ENCODE results near the gene KNSTRN. TPM values are rescaled to one million over a fixed set of nuclear protein-coding genes. Genes with fewer than 3 reads are reported as not detected.

Gene KNSTRN
- total RNA-seq, 1 donor from 2014 or later: 31.1 TPM

DNA sequence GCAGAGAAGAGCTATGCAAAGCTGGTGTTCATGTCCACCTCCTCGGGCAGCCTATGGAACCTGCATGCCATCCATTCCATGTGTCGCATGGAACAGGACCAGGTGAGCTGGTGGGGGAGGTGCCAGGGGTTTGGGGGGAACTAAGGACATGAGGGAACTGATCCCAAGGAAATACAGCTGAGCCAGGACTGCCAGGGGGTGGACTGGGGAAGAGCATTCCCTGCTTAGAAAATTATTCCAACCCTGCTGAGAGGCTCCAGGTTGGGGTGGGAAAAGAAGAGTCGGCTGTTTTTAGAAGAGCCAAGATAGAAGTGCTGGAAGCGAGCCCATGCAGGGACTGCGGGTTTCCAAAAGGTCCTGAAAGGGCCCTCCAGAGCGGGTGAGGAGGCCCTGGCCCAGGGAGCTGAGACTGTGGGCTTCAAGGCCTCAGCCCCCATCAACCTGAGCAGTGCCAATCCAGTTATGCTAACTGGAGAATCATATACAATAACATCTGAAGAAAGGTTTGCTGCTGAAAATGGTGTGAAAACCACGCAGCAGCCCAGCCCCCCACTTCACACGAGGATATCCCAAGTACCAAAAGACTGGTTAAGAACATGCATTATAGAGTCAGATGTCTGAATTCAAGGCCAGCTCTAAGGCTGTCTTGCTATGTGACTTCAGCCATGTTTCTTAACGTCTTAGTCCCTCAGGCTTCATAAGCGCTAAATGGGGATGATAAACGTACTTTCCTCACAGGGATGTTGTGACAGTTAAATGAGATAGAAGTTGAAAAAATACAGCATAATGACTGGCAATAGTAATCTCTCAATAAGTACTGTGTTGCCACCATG, 16.7 kb upstream of the KNSTRN start:
- TF ChIP-seq, protein P1, sequence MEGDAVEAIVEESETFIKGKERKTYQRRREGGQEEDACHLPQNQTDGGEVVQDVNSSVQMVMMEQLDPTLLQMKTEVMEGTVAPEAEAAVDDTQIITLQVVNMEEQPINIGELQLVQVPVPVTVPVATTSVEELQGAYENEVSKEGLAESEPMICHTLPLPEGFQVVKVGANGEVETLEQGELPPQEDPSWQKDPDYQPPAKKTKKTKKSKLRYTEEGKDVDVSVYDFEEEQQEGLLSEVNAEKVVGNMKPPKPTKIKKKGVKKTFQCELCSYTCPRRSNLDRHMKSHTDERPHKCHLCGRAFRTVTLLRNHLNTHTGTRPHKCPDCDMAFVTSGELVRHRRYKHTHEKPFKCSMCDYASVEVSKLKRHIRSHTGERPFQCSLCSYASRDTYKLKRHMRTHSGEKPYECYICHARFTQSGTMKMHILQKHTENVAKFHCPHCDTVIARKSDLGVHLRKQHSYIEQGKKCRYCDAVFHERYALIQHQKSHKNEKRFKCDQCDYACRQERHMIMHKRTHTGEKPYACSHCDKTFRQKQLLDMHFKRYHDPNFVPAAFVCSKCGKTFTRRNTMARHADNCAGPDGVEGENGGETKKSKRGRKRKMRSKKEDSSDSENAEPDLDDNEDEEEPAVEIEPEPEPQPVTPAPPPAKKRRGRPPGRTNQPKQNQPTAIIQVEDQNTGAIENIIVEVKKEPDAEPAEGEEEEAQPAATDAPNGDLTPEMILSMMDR (IDR thresholded peaks at IDR 0.05; ENCODE audit: unreplicated experiment): no peak
- Mint-ChIP-seq H3K9me3 (no peaks in the 10 kb centered on the region), H3K27ac (no peak overlapping the region), H3K4me3 (no peak overlapping the region), H3K36me3 (no peaks in the 10 kb centered on the region), H3K4me1 (peaks cover 2% of the 10 kb centered on the region), H3K27me3 (ENCODE audit: low read depth) (peaks cover 62% of the 10 kb centered on the region)
- no peak for DNase-seq (ENCODE audit: low spot score in 2 of 2, unreplicated experiment in 2 of 2)

DNA sequence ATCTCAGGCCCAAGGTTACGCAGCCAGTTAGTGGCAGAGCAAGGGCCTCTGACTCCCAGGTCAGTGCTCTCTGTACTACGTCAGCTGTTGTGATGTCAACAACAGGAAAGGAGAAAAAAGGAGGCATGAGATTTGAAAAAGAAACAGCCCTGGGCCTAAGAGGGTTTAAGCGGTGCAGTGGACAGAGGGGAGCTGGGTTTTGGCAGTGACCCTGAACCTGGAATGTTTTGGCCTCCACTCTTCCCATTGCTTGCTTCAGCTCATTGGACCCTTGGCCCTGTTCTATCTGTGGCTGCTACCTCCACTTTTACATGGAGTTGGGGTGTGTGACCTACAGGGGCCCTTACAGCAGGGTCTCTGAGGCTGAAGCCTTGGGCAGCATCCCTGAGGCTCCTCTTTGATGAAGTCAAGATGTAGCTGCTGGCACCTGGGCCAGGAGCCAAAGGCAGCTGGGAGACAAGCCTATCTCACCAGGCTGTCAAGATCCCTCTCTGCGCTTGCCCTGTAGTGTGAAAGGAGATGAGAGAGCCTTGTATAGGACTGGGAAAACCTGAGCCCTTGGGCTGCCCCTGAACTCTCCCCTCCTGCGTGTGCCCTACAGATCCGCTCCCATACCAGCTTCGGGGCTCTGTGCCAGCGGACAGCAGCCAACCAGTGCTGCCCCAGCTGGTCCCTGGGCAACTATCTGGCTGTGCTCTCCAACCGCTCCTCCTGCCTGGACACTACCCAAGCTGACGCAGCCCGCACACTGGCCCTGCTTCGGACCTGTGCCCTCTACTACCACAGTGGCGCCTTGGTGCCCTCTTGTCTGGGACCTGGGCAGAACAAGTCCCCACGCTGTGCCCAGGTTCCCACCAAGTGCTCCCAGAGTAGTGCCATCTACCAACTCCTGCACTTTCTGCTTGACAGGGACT, 15.8 kb upstream of the KNSTRN start:
- no peaks in the 10 kb centered on the region for H3K36me3 Mint-ChIP-seq
- DNase-seq (ENCODE audit: low spot score in 2 of 2, unreplicated experiment in 2 of 2): no peak
- TF ChIP-seq, protein P1 (IDR thresholded peaks at IDR 0.05; ENCODE audit: unreplicated experiment): no peak
- H3K27me3 Mint-ChIP-seq (ENCODE audit: low read depth): peaks cover 56% of the 10 kb centered on the region
- H3K27ac Mint-ChIP-seq: no peak overlapping the region
- H3K4me3 Mint-ChIP-seq: no peak overlapping the region
- H3K4me1 Mint-ChIP-seq: peaks cover 2% of the 10 kb centered on the region
- H3K9me3 Mint-ChIP-seq: no peaks in the 10 kb centered on the region

DNA sequence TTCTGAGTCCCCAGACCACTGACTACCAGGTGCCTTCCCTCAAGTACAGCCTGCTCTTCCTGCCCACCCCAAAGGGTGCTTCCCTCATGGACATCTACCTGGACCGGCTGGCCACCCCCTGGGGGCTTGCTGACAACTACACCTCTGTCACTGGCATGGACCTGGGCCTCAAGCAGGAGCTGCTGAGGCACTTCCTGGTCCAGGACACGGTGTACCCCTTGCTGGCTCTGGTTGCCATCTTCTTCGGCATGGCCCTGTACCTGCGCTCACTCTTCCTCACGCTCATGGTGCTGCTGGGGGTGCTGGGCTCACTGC, 15.2 kb upstream of the KNSTRN start:
- peaks cover 50% of the 10 kb centered on the region for H3K27me3 Mint-ChIP-seq (ENCODE audit: low read depth)
- H3K36me3 Mint-ChIP-seq: no peaks in the 10 kb centered on the region
- TF ChIP-seq, protein P1 (IDR thresholded peaks at IDR 0.05; ENCODE audit: unreplicated experiment): no peak
- no peak for DNase-seq (ENCODE audit: low spot score in 2 of 2, unreplicated experiment in 2 of 2)
- no peaks in the 10 kb centered on the region for H3K9me3 Mint-ChIP-seq
- H3K27ac Mint-ChIP-seq: no peak overlapping the region
- H3K4me1 Mint-ChIP-seq: peaks cover 5% of the 10 kb centered on the region
- no peak overlapping the region for H3K4me3 Mint-ChIP-seq

DNA sequence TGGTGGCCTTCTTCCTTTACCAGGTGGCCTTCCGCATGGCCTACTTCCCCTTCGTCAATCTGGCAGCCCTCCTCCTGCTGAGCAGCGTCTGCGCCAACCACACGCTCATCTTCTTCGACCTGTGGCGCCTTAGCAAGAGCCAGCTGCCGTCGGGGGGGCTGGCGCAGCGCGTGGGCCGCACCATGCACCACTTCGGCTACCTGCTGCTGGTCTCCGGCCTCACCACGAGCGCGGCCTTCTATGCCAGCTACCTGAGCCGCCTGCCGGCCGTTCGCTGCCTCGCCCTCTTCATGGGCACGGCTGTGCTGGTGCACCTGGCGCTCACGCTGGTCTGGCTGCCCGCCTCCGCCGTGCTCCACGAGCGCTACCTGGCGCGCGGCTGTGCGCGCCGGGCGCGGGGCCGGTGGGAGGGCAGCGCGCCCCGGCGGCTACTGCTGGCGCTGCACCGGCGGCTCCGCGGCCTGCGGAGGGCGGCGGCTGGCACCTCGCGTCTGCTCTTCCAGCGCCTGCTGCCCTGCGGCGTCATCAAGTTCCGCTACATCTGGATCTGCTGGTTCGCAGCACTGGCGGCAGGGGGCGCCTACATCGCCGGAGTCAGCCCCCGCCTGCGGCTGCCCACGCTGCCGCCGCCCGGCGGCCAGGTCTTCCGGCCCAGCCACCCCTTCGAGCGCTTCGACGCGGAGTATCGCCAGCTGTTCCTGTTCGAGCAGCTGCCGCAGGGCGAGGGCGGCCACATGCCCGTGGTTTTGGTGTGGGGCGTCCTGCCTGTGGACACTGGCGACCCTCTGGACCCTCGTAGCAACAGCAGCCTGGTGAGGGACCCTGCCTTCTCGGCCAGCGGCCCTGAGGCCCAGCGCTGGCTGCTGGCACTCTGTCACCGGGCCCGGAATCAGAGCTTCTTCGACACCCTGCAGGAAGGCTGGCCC, 14.6 kb upstream of the KNSTRN start:
- Mint-ChIP-seq H3K4me1 (peaks cover 5% of the 10 kb centered on the region), H3K27ac (no peak overlapping the region), H3K4me3 (no peak overlapping the region), H3K36me3 (no peaks in the 10 kb centered on the region), H3K27me3 (ENCODE audit: low read depth) (peaks cover 44% of the 10 kb centered on the region), H3K9me3 (no peaks in the 10 kb centered on the region)
- peak; percentile 73 to 83 for DNase-seq (ENCODE audit: low spot score in 2 of 2, unreplicated experiment in 2 of 2)
- TF ChIP-seq, protein P1 (IDR thresholded peaks at IDR 0.05; ENCODE audit: unreplicated experiment): peak; percentile 81
